Activated effector memory CD4-positive, alpha-beta T cell treated with anti-CD3 and anti-CD28 coated beads, Interleukin-2, amount 50 U/mL, for 16 hours (primary cell): ENCODE results near the gene FOLR1.

Experiments used
- DNase-seq: peaks from one replicate; pipeline ENCODE4 v3.0.0-alpha.2; 2020

FOLR1 gene

DNA sequence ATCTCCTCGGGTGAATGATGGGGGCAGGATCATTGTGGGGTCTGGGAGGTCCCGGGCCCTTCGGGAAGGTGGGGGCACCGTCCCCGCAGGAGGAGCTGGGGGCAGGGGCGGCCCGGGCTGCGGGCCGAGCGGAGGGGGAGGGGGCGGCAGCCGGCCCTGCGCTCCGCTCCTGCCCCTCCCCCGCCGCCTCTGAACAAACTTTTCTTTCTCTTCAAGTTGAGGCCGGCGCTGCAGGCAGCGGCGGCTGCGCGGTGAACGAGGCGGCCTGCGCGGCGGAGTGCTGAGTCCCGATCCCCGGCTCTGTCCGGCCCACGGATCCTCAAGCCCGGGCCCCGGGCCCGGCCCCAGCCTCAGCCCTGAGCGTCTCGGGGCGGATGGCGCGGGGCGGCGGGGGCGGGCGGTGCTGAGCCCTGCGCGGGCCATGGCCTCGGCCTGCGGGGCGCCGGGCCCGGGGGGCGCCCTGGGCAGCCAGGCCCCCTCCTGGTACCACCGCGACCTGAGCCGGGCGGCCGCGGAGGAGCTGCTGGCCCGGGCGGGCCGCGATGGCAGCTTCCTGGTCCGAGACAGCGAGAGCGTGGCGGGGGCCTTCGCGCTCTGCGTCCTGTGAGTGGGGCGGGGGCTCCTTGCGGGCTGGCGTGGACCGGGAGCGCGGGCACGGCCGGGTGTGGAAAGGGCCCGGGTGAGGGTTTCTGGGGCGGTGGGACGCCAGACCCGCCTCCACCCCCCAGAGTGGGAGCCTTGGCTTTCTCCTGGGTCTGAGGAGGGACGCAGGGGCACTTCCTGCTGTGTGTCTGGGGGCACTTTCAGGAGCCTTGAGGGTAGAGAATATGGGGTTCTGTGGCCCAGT is 32.8 kb downstream of the FOLR1 start, which contains the start of gene INPPL1:
Gene INPPL1 (plus strand): TSS at position 204 of the 847 bp plus-strand sequence. CDS start 218 bp downstream, at position 422.
- peak; percentile 79 for DNase-seq

- DNase-seq: peak; percentile 73
These were observed 33.5 kb downstream of the FOLR1 start for GRCh38 chr11:72225411-72225951.

- peak; percentile 50 for DNase-seq
These were observed 34.8 kb downstream of the FOLR1 start for GRCh38 chr11:72226701-72227100.

GRCh38 chr11:72227316-72228228 is 35.6 kb downstream of the FOLR1 start:
- DNase-seq: peak; percentile 49

DNA sequence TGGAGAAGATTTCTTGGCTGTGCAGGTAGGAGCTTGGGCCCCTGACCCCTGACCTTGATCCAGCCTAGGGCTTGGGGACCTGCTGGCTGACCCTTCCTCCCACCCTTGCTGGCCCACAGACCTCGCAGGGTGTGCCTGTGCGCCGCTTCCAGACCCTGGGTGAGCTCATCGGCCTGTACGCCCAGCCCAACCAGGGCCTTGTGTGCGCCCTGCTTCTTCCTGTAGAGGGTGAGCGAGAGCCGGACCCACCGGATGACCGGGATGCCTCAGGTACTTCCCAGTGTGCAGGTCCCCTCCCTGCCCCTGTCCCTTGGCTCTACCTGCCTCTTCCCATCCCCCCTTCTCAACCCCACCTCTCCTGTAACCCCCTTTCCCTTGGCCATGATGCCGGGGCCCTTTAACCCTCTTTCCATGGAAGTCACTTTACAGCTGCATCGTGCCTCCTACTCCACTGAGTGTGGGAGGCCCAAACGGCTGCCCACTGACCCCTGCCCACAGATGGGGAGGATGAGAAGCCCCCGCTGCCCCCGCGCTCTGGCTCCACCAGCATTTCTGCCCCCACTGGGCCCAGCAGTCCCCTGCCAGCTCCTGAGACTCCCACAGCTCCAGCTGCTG is 36.4 kb downstream of the FOLR1 start:
- peak; percentile 61 for DNase-seq

DNA sequence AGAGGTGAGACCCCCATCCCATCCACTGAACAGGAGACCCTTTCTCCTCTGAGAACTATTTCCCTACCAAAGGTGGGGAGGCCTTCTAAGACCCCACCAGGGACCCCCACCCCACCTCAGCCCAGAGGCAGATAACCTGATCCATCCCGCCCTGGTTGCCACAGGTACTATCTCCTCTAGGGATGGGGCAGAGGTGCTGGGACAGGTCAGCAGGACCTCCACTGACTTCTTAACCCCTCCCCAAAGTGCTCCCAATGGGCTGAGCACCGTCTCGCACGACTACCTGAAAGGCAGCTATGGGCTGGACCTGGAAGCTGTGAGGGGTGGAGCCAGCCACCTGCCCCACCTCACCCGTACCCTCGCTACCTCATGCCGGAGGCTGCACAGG is 36.9 kb downstream of the FOLR1 start:
- DNase-seq: peak; percentile 55

DNA sequence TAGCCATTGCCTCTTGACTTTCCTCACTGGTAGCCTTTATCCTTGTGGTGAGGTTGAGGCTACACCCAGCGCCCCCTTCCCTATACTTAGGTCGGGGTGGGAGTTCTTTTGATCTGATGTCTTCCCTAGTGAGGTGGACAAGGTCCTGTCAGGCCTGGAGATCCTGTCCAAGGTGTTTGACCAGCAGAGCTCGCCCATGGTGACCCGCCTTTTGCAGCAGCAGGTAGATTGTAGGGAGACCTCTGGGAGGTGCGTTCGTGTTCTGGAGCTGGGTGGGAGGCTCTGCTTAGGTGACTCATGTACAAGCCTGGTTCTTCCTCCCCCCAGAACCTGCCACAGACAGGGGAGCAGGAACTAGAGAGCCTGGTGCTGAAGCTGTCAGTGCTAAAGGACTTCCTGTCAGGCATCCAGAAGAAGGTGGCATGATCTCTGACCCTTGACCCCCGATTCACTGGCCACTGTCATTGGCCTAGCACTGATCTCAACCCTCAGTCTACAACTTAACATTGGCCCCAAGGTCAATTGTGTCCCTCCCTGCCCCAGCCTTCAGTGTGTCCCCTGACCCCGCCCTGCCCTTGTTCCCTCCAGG is 37.5 kb downstream of the FOLR1 start:
- peak; percentile 57 for DNase-seq

DNA sequence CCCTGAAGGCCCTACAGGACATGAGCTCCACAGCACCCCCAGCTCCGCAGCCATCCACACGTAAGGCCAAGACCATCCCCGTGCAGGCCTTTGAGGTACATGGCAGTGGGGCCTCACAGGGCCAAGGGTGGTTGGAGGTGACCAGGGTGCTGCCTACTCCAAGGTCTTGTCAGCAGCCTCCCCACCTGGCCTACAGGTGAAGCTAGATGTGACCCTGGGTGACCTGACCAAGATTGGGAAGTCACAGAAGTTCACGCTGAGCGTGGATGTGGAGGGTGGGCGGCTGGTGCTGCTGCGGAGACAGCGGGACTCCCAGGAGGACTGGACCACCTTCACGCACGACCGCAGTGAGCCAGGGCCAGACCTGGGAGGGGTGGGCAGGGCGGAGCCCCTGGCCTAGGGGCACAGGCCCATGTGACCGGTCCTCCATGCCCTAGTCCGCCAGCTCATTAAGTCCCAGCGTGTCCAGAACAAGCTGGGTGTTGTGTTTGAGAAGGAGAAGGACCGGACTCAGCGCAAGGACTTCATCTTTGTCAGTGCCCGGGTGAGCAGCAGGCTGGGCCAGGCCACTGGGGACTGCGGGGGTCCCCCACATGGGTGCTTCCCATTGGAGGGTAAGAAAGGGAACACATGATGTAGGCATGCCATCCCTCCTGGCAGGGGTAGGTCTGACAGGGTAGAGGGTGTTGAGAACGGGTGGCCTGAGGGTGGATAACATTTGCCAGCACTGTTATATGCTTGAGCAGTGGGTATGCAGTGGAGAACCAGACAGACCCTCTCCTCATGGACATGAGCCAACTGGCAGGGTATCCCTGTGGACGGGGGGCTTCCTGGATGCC is 38.2 kb downstream of the FOLR1 start:
- peak; percentile 61 for DNase-seq

DNA sequence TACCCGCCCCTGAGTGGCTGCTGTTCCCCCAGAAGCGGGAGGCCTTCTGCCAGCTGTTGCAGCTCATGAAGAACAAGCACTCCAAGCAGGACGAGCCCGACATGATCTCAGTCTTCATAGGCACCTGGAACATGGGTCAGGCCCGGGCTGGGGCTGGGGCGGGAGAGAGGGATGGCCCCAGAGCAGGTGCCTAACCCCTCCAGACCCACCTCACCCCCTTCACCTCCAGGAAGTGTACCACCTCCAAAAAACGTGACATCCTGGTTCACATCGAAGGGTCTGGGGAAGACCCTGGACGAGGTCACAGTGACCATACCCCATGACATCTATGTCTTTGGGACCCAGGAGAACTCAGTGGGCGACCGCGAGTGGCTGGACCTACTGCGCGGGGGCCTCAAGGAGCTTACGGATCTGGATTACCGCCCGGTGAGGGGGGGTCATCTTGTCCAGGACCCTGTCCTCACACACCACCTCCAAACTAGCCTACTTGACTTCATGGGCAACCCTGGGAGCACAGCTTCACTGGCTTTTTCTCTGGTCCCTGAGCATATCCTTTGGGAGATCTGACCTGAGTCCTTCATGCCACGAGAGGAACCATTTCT is 38.9 kb downstream of the FOLR1 start:
- DNase-seq: peak; percentile 60

DNA sequence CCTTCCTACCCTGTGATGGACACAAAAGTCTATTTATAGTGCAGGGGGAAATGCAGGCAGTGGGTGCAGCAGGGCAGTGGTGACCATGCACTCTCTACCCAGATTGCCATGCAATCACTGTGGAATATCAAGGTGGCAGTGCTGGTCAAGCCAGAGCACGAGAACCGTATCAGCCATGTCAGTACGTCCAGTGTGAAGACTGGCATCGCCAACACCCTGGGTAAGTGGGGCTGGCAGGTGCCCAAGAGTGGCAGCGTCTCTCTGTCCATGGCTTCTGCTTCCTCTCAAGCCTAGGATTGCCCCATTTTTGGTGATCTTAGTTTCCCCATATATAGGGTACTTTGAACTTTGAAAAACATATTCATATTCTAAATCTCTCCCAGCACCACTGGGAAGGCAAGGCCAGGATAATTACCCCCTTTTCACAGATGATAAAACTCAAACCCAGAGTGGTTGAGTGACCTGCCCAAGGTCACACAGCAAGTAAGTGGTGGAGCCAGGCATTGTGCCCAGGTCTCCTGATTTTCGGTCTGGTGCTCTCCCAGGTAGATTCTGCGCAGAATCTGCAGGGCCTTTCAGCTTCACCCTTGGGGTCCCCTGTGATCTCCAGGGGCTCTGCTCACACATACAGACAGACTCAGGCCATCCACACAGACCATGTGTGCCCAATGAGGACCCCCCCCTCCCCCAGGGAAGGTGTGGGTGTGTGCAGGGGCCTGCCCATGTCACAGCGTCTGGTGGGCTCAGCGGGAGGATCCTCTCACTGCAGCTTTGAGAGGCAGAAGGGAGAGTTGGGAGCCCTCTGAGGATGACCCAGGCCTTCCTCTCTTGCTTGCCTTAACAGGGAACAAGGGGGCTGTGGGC is 39.7 kb downstream of the FOLR1 start:
- peak; percentile 42 for DNase-seq

DNA sequence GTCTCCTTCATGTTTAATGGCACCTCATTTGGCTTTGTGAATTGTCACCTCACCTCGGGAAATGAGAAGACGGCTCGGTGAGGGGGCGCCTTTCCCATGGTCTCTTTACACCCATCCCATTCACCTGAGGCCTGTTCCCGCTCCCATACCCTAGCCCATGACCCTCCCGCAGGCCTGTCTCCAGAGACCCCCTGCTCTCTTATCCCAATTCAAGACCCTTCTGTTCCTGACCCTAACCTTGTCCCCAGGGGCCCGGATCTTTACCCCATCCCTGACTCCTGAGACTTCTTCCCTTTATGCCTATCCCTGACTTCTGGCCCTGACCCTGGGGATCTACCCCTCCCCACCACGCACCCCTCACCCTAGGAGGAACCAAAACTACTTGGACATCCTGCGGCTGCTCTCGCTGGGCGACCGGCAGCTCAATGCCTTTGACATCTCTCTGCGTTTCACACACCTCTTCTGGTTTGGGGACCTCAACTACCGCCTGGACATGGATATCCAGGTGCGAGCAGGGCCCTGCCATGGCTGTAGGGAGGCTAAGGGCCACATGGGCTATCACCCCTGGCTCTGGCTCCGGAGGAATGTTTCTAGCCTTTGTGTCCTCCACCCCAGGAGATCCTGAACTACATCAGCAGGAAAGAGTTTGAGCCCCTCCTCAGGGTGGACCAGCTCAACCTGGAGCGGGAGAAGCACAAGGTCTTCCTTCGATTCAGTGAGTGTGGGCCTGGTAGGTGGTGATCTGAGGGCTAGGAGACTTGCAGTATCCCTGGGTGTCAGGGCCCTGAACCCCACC is 40.5 kb downstream of the FOLR1 start:
- peak; percentile 25 for DNase-seq

GRCh38 chr11:72233056-72233772 is 41.3 kb downstream of the FOLR1 start:
- peak; percentile 54 for DNase-seq

DNA sequence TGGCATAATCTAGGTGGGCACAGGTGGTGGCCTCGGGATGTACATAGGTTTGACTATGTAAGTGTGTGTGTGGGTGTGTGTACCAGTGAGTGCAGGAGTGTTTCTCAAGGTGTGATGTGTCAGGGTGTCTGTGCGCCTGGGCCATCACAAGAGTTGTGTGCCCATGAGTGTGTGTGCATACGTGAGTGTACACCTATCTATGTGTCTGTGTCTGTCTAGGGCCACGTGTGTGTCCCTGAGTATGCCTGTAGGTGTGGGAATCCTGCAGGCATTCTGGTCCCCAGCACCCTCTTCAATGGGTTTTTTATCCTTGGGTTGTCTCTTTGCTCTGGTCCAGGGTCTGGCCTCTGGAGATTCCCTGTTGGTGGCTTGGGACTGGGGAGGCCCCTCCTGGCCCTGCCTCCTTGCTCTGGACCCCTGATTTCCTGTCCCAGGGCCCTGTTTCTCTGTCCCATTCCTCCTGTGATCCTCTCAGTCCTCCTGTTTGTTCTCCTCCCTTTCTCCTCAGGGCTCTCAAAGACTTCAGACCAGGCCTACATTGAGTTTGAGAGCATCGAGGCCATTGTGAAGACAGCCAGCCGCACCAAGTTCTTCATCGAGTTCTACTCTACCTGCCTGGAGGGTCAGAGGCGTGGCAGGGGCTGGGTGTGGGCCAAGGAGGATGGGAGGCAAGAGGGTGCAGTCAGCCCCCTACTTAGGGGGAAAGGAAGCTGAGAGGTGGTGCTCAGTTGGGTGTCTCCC is 42.0 kb downstream of the FOLR1 start:
- peak; percentile 21 for DNase-seq

DNA sequence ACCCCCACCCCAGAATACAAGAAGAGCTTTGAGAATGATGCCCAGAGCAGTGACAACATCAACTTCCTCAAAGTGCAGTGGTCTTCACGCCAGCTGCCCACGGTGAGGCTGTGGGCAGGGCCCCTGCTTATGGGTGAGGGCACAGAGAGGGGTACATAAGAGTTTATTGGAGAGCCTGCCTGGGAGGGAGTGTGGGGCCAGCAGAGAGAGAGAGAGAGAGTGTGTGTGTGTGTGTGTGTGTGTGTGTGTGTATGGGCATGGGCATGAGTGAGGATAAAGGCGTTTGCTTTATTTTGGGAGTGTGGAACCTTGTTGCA is 42.5 kb downstream of the FOLR1 start:
- DNase-seq: peak; percentile 3

DNA sequence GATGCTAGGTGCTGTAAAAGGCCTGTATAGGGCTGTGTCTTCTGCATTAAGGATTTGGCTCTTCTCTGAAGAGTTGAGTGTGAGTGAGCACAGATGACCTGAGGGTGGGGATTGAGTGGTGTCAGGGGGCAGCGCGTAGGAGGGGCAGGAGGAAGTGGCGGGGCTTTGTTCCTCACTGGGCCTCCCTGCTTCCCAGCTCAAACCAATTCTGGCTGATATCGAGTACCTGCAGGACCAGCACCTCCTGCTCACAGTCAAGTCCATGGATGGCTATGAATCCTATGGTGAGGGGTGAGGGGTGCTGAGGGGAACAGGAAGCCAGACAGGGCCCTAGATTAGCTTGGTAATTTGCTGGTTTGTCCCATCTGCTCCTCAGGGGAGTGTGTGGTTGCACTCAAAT is 43.0 kb downstream of the FOLR1 start:
- peak; percentile 44 for DNase-seq

DNA sequence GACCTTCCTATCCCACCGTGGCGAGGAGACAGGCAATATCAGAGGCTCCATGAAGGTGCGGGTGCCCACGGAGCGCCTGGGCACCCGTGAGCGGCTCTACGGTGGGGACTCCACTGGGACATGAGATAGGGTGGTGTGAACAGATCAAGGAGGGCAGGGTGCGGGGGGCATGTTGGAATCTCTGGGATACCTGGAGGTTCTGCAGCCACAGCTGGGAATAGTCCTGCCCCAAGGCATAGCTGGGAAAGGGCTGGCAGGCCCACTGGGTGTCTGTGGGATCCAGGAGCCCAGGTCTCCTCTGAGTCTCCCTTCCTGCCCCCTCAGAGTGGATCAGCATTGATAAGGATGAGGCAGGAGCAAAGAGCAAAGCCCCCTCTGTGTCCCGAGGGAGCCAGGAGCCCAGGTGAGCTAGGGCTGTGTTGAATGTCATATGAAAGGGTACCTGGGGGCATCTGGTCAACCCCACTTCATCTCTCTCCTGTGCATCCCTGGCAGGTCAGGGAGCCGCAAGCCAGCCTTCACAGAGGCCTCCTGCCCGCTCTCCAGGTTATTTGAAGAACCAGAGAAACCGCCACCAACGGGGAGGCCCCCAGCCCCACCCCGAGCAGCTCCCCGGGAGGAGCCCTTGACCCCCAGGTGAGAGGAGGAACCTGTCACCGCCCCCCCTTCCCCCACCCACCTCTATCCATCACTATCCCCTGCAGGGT is 43.6 kb downstream of the FOLR1 start:
- DNase-seq: peak; percentile 49

DNA sequence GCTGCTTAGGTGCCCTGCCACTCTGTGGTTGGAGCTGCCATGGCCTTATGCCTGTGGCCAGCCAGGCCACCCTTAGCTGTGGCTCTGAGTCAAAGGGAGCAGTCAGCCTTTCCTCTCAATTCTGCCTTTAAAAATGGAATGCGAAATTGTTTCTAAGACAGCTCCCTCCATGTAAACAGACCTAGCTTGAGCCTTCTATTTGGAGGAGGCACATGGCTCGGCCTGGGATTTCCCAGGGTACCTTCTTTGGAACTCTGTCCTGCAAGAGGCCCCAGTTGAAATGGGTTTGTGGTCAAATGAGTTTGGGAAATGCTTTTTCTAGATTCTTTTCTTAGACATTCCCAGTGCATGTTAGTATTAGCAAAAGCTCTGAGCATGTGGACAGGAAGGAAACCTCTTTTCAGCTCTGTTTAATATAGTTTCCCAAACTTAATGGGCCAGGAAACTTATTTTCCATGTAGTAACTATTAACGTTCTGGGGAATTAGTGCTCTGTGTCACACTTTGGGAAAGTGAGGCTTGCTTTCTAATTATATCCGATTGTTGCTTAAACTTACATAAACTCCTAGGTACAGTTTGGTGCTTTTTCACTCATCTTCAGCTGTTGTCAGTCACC is 44.2 kb downstream of the FOLR1 start:
- peak; percentile 27 for DNase-seq
